GM19240 (cell line): ENCODE measurements around the gene AKR7A3.
A peak's percentile ranks its signal among the peaks of the same experiment; 100 is the strongest.
"Not testable (repeated sequence)": the region's sequence is repeated elsewhere in the genome, so short reads cannot be mapped to it uniquely, and the experiment has no call there.

Experiments
- DNase-seq: peaks from one replicate; pipeline ENCODE4 v3.0.0; 2011; ENCODE audit warnings: low spot score; ENCODE audit not compliant: insufficient read length

The AKR7A3 gene

DNA sequence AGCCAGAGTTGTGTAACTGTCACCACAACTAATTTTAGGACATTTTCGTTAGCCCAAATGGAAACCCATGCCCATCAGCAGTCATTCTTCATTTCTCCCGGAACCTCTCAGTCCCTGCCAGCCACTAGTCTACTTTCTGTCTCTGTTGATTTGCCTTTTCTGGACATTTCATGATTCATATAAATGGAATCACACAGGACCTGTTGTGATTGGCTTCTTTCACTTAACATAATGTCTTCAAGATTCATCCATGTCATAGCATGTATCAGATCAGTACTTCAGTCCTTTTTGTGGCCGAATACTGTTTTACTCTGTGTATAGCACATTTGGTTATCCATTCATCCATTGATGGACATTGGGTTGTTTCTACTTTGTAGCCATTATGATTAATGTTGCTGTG is 30.6 kb upstream of the AKR7A3 start:
- no peak for DNase-seq

DNA sequence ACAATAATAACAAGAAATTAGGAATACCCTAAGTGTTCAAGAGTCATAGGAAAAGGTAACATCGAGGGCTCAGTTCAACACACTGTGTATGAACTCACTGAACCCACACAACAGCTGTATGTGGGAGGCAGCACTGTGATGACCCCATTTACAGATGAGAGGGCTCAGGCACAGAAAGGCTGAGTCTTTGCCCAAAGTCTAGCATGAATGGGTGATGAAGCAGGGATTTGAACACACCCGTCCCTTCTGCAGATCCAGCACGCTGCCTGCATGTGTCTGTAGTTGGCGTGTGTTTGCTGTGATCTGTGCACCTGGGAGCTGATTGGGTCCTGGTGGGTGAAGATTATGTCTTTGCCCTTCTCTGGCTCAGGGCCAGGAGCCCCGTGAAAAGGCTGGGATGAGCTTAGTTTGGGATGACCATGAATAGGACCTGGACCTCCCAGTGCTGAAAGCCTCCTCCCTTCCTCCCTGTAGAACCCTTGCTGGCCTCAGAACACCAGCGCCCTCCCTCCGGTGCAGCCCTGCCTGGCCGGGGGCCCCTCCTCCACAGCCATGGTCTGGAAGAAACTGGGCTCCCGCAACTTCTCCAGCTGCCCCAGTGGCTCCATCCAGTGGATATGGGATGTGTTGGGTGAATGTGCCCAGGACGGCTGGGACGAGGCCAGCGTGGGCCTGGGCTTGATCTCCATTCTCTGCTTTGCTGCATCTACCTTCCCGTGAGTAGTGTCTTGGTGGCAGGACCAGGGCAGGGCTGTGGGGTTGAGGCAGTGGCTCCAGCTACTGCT is 28.7 kb upstream of the AKR7A3 start:
- no peak for DNase-seq

DNA sequence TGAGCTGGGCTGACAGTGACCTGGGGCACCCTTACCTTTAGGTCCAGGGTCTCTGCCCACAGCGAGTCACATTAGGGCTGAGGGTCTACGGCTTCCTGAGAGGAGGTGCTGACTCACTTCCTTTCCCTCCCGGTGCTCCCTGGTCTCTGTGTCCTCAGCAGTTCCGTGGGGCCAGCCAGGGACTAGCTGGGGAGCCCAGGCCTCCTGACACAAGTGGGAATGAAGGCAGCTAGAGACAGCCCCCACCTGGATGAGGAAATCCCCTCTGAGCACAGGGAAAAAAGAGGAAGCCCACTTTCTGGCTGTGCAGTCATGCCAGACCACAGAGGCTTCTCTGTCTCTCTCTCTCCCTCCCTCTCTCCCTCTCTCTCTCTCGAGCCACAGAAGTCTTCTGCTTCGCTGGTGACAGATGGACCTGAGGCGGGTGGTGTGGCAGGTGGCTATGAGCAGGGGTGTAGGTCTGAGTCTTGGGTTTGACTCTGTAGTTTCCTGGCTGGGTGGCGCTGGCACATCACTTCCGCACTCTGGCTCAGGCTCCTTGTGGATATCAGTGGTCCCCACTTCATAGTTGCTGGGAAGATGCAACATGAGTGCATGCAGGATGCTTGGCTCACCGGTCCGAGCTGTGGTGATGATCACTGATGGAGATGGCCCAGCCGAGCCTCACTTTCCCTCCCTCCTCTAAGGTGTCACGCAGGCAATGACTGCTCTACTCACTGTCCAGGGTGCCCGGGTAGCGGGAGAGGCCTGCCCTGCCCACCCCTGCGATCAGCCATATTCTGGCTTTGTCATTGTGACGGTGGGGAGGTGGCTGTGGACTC is 27.0 kb upstream of the AKR7A3 start:
- peak; percentile 45 for DNase-seq

DNA sequence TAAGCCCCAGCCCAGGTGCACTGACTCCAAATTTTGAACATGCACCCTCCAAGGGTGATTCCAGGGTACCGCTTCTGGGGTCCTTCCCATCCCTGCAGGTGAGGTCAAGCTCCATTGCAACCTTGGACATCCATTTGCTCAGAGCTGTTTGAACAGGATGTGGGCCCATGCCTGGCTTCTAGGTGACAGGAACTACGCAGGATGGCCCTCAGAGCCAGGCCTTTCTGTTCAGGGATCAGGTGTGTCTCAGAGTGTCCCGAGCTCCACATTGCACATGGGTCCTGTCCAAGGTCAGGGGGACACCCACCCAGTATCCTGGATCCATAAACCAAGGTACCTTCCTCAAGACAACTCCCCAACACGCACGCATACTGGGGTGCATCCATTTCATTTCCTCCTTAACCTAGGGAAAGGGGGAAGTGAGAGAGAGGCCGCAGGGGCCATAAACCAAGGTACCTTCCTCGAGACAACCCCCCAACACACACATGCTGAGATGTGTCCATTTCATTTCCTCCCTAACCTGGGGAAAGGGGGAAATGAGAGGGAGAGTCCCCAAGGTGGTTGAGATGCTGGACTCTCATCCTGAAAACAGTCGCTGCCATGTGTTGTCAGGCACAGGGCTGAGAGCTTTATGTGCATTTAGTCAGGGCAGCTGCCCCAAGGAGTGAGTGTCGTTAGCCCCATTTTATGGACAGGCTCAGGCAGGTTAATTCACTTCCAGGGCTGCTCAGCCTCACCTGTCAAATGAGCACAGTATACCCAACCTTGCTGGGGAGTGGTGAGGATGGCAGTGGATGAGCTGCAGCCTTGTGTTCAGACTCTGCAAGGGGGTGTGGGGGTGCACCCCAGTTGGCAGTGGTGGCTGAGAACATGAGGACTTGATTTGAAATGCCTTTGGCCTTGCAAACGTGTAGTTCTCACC is 25.7 kb upstream of the AKR7A3 start:
- DNase-seq: no peak

DNA sequence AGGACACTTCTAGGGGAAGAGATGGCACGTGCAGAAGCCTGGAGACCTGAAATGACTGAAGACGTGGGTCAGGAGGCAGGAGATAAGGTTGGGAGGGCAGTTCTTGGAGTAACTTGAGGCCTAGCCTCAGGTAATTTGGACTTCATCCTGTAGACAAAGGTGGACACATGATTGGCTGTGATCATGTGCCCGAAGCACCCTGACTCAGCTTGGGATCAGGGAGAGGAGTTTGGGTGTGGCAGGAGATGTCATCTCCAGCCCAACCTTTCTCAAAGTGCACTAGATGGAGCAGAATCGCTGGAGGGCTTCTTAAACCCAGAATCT is 25.0 kb upstream of the AKR7A3 start:
- no peak for DNase-seq

DNA sequence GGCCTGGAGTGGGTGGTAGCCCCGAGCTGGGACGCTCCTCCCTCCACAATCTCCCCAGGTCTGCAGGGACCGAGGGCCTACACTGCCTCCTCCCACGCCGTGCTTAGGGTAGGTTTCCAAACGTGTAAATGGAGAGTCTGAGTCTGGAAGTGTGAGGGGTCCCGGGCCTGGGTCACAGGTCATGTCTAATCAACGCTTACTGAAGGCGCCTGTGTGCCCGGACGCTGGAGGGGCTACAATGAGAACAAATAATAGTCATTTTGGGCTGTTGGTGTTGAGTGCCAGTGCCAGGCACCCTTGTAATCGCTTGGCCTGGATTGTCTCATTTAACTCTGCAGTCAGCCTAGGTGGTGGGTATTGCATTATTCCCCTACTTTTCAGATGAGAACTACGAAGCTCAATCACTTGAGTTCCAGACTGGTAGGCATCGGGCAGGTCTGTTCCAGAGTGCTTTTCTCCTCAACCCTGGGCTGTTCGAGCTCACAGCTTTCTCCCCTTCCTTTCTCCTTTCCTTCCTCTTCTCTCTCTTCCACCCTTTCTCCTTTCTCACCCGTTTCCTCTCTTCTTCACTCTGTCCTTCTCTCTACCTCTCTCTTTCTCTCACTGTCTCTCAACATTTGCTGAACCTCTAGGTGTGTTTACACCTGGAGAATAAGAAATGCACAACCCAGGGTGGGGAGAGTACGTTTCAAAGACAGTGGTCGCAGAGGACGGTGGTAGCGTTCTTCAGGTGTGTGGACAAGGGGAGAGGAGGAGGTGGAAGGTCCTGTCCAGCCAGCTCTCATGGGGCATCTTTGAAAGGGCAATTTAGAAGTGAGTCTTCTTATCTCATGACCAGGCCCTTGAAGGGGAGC is 24.4 kb upstream of the AKR7A3 start:
- no peak for DNase-seq

DNA sequence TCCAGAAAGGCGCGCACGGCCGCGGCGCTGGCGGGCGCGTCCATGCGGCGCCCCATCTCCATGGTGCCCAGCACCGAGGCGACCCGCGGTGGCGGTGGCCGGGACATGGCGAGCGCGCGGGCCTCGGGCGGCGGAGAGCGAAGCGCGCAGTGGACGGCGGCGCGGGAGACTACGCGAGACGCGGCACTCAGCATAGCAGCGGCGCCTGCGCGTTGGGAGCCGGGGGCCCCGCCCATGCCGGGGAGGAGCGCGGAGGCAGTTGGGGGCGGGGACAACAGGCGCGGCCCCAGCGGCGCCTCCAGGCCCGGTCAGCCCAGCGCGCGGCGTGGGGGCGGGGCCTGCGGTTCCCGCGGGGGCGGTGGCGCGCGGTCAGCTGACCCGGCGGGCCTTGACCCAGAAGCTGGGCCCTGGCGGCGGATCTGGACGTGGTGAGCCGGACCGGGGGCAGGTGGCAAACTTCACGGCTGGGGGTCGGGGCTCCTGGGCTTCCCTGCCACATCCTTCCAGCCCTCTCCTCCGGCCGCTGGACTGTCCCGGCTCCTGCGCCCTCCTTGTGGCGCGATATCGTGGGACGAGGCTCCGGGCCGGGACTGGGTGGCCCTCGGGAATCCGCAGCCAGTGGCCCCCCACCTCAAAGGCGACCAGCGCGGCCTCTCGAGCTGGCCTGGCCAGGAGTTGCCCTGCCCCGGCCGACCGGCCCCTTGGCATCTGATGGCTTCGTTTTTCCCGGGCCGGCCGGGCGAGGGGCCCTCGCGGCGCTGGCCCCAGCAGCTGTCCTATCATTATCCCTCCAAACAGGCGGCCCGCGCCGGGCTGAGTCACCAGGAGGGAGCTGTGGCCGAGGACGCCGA is 23.6 kb upstream of the AKR7A3 start, which contains the start of the genes AKR7A2 and SLC66A1:
TSS of gene AKR7A2 (minus strand) at position 214 of the 851 bp plus-strand sequence. CDS start at position 194, 20 bp downstream.
TSS of gene SLC66A1 (plus strand) at position 396 of the 851 bp plus-strand sequence. CDS start 5,352 bp downstream, outside the sequence.
- DNase-seq: peak; percentile 93

DNA sequence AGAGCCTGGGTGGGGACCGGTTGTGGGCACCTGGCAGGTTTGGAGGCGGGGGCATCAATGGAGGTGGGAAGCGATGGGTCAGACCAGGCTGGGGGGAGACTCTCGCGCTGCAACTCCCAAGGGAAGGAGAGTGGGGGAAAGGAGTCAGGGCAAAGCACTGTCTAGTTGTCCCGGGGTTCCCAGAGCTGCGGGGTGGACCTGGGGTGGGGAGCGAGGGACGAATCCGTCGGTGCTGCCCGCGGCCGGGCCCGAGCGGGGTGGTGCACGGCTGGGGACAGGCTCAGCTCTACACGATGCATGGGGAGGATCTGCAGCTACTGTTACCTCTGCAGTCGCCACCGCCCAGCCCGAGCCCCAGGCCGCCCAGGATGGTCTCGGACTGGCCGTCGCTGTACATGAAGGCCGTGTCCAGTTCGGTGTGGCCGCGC is 22.9 kb upstream of the AKR7A3 start:
- DNase-seq: no peak

DNA sequence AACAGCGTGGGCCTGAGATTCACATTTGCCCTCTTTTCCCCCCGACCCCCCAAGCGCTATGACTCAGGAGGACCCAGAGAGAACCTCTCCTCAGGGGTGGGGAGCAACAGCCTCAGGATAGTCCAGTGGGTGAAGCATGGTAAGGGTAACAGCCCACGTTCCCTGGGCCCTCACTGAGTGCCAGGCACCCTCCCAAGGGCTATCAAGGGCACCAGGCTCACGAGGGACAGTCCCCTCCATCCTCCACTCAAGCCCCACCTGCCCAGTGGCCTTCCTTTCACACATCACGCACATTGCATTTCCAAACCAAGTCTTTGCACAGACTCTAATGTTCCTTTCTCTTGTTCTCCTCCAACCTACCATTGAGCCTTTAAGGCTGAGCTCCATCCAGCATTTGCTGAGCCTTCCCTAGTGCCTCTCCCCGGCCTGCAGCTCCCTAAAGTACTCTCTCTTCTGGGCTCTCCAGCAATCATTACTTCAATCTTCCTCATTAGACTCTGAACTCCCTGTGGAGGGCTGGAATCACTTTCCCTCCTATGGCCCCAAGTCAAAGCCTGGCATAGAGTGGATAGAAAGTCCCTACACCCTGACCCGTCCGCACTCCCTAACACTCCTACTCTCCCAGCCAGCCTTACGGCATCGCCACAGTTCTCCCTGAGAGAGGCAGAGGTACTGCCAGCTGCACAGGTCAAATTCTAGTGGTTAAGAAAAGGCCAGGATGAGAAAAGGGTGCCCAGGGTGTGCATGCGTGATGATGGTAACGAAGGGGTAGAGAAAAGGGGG is 22.3 kb upstream of the AKR7A3 start:
- no peak for DNase-seq

DNA sequence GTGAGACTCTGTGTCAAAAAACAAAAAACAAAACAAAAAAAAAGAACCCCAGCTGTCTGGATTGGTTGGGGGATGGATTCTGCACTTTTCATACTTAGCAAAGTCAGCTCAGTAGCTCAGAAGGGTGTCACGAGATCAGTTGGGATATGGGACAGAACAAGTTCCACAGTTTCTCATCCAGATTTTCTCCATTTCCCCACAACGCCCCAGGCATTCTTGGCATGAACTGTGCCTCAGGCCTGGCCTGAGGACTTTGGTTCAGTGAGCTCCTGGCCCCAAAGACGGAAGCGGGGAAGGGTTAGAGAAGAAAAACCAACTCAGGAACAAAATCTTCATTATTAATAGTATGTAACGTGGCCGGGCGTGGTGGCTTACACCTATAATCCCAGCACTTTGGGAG is 21.5 kb upstream of the AKR7A3 start:
- no peak for DNase-seq

DNA sequence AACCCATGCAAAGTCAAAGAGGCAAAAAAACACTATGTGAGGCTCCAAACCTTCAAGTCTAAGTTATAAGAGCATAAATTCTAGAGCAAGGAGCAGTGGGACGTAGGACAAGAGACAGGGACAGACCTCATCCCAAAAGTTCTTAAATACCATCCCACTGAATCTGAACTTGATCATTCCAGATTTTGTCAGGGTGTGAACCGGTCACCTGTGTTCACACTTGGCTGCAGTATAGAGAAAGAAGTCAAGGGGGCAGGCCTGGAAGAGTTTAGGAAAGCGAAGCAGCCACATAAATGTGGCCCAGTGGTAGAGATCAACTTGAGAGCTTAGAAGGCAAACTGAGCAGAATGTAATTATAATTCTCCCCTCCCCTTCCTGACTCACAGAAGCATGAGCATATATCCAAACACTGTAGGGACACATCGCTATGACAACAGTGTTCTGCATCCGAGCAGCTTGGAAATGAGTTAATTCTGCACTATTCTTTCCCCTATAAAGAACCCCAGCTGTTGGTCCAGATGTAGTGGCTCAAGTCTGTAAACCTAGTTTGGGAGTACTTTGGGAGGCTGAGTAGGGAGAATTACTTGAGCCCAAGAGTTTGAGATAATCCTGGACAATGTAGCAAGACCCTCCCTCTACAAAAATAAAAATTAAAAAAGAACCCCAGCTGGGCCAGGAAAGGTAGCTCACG is 20.7 kb upstream of the AKR7A3 start:
- no peak for DNase-seq

DNA sequence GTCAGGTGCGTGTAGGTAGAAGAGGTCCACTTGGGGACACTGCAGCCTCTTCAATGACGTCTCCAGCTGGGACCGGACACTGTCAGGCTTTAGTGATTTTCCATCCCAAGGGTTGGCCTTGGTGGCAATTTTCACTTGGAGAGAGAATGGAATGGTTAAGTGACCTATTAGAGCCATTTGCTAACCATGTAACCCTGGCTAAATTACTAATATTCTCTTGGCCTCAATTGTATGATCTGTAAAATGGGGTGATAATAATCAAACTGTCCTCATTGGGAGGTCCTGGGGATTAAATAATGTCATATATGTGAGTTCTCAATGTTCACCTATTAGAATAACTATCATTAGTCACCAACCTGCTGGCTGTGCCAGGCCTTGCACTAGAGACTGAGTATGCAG is 19.9 kb upstream of the AKR7A3 start:
- DNase-seq: no peak

DNA sequence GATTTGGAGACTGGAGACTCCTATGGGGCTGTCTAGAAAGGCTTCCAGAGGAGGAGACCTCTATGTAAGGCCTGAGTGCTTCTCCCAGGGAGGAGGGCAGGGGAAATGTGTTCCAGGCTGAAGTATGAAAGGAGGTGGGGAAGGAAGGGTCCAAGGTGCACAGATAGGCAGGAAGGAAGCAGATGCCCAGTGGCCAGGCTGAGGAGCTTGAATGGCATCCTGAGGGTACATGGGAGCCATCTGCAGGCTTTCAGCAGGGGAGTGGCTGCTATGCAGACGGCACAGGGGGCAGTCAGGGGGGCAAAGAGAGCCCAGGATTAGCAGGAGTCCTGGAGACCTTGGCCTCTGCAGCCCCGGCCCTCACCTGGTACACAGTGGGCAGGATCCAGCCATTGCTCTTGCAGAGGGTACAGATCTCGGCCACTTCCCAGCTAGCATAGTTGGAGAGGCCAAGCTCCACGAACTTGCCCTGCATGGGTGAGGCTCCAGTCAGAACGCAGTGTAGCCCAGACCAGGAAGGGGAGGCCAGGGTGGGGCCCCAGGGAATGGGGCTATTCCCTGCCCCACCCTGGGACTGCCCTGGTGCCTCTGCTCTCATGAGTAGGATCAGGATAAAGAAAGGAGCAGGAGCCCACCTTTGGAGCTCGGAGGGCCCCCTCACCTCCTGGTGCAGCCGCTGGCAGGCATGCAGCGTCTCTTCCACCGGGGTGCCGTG is 19.4 kb upstream of the AKR7A3 start:
- DNase-seq: no peak

DNA sequence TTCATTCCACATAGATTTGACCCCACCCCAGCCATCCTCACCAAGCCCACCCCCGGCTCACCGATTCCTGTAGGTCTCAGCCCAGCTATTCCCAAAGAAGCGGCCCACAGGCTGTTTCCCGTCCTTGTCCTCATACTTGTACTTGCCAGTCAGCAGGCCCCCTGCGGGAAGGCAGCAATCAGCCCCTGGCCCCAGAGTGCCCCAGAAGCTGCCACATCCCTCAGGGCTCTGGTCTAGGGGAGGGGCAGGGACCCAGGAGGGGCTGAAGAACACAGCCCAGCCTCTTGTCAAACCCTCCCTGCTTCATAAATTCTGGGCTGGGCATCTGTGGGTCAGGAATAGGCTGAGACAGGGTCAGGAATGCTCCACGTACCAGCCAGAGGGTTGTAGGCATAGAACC is 18.4 kb upstream of the AKR7A3 start:
- no peak for DNase-seq

DNA sequence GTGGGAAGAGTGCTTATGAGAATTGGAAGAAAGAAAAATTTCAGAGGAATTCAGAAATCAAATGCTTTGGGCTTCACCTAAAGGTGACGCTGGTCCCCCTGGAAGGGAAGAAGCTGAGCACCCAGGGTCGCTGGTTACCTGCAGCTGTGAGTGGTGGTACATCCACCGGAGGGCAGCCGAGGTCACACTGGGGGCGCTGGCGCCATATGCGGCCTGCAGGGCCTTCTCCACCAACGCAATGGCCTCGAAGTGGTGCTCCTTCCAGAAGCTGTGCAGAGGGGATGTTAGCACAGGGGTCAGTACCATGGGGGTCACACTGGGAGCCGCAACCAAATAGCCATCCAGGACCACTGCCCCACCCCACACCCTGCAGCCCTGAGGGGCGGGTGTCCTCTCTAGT is 17.3 kb upstream of the AKR7A3 start:
- no peak for DNase-seq

DNA sequence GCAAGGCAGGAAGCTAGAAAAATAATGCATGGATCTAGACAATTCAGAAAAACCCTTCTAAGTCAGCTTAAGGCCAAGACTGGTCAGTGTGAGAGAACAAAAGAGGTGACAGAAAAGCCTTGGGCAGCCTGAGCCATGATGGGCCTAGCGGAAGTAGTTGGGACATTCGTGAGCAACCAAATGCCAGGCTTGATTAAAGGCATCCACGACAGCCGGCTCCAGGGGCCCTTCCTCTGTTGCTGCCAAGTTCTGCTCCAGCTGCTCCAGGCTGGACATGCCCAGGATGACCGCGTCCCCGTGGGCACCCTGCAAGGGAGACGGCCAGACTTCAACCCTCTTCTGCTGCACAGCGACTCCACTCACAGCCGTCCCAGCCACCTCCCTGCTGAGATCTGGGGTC is 15.5 kb upstream of the AKR7A3 start:
- DNase-seq: not testable (repeated sequence)

DNA sequence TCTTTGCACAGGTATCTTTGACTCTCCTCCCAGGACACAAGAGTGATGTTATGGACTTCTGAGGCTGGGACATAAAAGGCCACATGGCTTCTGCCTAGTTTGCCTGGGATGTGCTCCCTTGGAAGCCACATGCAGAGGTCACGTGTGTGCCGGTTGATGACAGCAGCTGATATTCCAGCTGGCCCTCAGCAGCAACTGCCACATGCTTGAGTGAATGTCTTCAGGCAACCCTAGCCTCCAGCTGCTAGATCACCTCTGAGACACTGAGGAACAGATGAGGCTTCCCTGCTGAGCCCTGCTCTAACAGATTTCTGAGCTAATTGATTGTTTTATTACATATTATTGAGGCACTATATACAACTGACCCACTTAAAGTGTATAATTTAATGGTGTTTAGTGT is 11.6 kb upstream of the AKR7A3 start:
- DNase-seq: no peak

DNA sequence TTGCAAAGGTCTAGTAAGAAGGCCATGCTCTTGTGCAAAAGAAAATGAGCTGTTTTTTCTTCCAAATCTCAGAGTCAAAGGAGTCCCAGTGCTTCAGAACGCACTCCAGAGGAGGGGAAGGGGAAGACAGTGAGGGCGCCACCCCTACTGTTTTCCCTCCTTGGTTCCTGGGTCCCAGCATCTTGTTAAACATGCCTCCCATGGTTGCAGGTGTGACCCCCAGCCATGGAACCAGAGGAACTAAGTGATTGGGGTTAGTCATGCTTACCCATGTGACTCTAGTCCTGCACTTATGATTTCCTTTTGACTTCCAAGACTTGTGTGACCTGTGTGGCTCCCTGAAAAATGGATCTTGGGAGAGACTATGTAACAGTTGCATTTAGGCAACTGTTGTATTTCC is 6.1 kb upstream of the AKR7A3 start:
- DNase-seq: no peak
